Measurements from ENCODE around the gene GUCY1B1. TPM values are rescaled to one million over a fixed set of nuclear protein-coding genes. Genes with fewer than 3 reads are reported as not detected.

GUCY1B1 gene
- total RNA-seq, result 100 to 1,000 TPM in 1 of 4 donors, 10 to 100 TPM in 3; 44.2 to 101 (median 86.9) TPM

DNA sequence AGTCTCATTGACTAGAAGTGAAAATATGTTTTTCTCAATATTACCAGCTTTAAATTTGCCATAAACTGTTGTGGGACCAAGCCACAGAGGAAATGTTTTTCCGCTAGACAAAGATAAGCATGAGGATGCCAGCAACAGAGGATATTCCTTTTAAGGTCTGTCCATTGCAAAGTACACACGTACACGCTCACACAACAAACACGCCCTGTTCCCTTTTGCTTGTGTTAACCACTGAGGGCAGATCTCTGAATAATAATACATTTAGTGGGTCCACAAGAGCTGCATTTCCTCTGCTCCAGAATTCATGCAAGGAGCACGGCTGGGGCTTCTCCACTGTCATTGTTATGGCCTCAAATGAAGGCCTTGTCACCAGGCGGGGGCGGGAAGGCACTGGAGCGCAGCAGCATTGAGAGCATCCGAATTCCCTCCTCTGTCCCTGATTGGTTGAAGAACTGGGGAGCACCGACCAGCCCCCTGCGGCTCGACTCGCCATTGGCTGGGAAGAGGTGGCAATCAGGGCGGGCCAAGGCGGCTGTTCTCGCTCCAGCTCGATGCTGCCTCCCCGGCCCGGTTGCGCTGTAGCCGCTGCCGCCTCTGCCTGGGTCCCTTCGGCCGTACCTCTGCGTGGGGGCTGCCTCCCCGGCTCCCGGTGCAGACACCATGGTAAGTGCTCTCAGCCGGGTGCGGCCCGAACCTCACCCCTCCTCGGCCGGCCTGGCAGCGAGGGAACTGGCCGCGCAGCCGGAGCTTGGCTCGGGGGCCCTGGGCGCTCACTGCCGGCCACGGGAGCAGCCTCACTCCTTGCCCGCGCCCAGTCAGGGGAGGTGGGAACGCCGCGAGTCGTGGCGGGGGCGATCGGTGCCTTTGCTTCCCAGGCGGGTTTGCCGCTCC, at the start of gene GUCY1B1:
TSS of gene GUCY1B1 (plus strand) at position 541 of the 891 bp plus-strand sequence. CDS start at position 661, 120 bp downstream.
- Histone ChIP-seq H3K4me1 (peaks cover 0 to 41% (median 0%) of the 10 kb centered on the region in 3 donors), H3K36me3 (no peaks in the 10 kb centered on the region), H3K4me3 (peak within 1 kb of the TSS; percentile 79 to 84), H3K27me3 (no peaks in the 10 kb centered on the region), H3K27ac (peak within 1 kb of the TSS; percentile 76 to 97 (median 94)), H3K9me3 (no peaks in the 10 kb centered on the region)
- TF ChIP-seq, protein P1, sequence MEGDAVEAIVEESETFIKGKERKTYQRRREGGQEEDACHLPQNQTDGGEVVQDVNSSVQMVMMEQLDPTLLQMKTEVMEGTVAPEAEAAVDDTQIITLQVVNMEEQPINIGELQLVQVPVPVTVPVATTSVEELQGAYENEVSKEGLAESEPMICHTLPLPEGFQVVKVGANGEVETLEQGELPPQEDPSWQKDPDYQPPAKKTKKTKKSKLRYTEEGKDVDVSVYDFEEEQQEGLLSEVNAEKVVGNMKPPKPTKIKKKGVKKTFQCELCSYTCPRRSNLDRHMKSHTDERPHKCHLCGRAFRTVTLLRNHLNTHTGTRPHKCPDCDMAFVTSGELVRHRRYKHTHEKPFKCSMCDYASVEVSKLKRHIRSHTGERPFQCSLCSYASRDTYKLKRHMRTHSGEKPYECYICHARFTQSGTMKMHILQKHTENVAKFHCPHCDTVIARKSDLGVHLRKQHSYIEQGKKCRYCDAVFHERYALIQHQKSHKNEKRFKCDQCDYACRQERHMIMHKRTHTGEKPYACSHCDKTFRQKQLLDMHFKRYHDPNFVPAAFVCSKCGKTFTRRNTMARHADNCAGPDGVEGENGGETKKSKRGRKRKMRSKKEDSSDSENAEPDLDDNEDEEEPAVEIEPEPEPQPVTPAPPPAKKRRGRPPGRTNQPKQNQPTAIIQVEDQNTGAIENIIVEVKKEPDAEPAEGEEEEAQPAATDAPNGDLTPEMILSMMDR (IDR thresholded peaks at IDR 0.05), result peak in 3 of 4 experiments; percentile 52 to 60 (median 54)
- no peak for TF ChIP-seq EP300 (IDR thresholded peaks at IDR 0.05)
- peak; percentile 44 to 56 for TF ChIP-seq POLR2A (IDR thresholded peaks at IDR 0.05)
- peak; percentile 74 for TF ChIP-seq POLR2AphosphoS5 (IDR thresholded peaks at IDR 0.05)
- WGBS, 2 donors (ENCODE audit: low coverage in 1 of 2), result 20 to 57% methylated on average over 1 to 5 of the region's 51 CpGs
- peak; percentile 99 for ATAC-seq

DNA sequence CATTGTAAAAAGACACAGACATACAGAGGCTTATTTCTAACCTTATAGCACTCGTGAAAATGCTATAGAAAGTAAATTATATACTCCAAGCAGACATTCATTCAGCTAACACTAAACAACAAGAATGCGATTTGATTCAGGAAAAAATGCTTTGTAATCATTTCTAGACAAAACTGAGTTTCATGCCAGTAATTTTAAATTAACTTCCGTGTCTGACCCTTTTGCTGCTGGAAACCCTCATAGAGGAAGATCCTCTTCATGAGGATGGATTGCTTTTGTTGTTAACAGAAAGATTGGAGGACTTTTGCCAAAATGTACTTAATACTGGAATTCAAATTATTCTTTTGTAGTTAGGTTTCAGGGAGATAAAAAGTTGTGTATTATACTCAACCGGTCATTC, 48.9 kb upstream of the GUCY1B1 start:
- no peak for TF ChIP-seq POLR2A (IDR thresholded peaks at IDR 0.05)
- TF ChIP-seq, protein P1 (IDR thresholded peaks at IDR 0.05), result no peak
- TF ChIP-seq POLR2AphosphoS5 (IDR thresholded peaks at IDR 0.05), result no peak
- no peak for TF ChIP-seq EP300 (IDR thresholded peaks at IDR 0.05)
- no peaks in the 10 kb centered on the region for H3K27me3 ChIP-seq
- no peak overlapping the region for H3K27ac ChIP-seq
- 47 to 71% methylated on average over 4 of the region's 4 CpGs for WGBS, 2 donors (ENCODE audit: low coverage in 1 of 2)
- H3K4me3 ChIP-seq, result no peak overlapping the region
- peaks cover 0 to 36% (median 0%) of the 10 kb centered on the region in 3 donors for H3K4me1 ChIP-seq
- no peak for ATAC-seq
- no peaks in the 10 kb centered on the region for H3K9me3 ChIP-seq
- peaks cover 0 to 21% of the 10 kb centered on the region in 2 donors for H3K36me3 ChIP-seq

DNA sequence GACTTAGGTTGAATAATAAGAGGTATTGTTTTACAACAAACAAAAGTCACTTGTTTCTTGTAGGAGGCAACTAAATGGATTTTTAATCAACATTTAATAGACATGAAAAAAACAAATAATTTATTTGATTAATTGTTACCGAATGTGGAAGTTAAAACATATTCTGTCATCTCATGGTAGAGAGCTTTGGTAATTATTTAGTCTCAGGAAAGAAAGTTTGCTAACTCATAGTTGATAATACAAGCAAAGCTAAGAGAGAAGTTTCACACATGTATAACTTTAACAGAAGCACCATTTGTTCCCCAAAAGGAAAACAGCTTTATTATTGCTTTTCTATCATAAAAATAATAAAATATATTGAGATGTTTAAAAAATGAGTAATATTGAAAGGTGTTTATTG, 47.3 kb upstream of the GUCY1B1 start:
- WGBS, 2 donors (ENCODE audit: low coverage in 1 of 2), result 65 to 88% methylated on average over 1 of the region's 1 CpG

DNA sequence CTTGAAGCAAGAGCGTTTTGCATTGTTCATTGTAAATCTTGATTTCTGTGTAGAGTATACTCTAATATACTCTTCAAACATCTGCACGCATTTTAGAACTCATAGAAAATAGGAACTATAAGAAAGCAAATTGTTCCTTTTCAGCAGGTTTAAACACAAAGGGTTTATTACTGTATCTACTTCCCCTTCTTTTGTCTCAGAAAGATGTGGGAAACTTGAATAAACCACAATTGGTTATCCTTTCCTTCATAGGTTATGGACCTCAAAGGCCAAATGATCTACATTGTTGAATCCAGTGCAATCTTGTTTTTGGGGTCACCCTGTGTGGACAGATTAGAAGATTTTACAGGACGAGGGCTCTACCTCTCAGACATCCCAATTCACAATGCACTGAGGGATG, 46.0 kb upstream of the GUCY1B1 start:
- Histone ChIP-seq H3K9me3 (no peaks in the 10 kb centered on the region), H3K4me3 (no peak overlapping the region), H3K27me3 (no peaks in the 10 kb centered on the region), H3K4me1 (peaks cover 0 to 17% (median 0%) of the 10 kb centered on the region in 3 donors), H3K27ac (no peak overlapping the region), H3K36me3 (peaks cover 0 to 26% of the 10 kb centered on the region in 2 donors)
- no peak for ATAC-seq
- TF ChIP-seq EP300 (IDR thresholded peaks at IDR 0.05), result no peak
- TF ChIP-seq, protein P1 (IDR thresholded peaks at IDR 0.05), result no peak
- no peak for TF ChIP-seq POLR2AphosphoS5 (IDR thresholded peaks at IDR 0.05)
- TF ChIP-seq POLR2A (IDR thresholded peaks at IDR 0.05), result no peak
- 74 to 82% methylated on average over 3 of the region's 3 CpGs for WGBS, 2 donors (ENCODE audit: low coverage in 1 of 2)

More for the DNA sequence above, 47.3 kb upstream of the GUCY1B1 start:
- Histone ChIP-seq H3K27me3 (no peaks in the 10 kb centered on the region), H3K4me1 (peaks cover 0 to 19% (median 0%) of the 10 kb centered on the region in 3 donors), H3K36me3 (peaks cover 0 to 21% of the 10 kb centered on the region in 2 donors), H3K4me3 (no peak overlapping the region), H3K9me3 (no peaks in the 10 kb centered on the region), H3K27ac (no peak overlapping the region)
- no peak for ATAC-seq
- TF ChIP-seq POLR2AphosphoS5 (IDR thresholded peaks at IDR 0.05), result no peak
- TF ChIP-seq, protein P1 (IDR thresholded peaks at IDR 0.05), result no peak
- no peak for TF ChIP-seq POLR2A (IDR thresholded peaks at IDR 0.05)
